ENCODE results near the gene AP1M2.
"Not testable (repeated sequence)": the region's sequence is repeated elsewhere in the genome, so short reads cannot be mapped to it uniquely, and the experiment has no call there.

The AP1M2 gene

GRCh38 chr19:10533646-10534386 lies 53.3 kb downstream of the AP1M2 start:
- peak; percentile 95 for DNase-seq

- DNase-seq, result no peak
Measured at GRCh38 chr19:10532457-10532856, 54.7 kb downstream of the AP1M2 start.

GRCh38 chr19:10526887-10527286 lies 60.2 kb downstream of the AP1M2 start:
- not testable (repeated sequence) for DNase-seq

DNA sequence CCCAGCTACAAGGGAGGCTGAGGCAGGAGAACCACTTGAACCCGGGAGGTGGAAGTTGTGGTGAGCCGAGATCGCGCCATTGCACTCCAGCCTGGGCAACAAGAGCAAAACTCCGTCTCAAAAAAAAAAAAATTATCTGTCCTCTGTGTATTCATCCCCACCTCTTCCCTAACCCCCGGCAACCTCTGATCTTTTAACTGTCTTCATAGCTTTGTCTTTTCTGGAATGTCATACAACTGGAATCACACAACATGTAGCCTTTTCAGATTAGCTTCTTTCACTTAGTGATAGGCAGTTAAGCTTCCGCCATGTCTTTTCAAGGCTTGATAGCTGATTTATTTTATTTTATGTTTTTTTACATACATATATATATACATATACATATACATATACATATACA lies 61.5 kb downstream of the AP1M2 start:
- DNase-seq, result no peak

DNA sequence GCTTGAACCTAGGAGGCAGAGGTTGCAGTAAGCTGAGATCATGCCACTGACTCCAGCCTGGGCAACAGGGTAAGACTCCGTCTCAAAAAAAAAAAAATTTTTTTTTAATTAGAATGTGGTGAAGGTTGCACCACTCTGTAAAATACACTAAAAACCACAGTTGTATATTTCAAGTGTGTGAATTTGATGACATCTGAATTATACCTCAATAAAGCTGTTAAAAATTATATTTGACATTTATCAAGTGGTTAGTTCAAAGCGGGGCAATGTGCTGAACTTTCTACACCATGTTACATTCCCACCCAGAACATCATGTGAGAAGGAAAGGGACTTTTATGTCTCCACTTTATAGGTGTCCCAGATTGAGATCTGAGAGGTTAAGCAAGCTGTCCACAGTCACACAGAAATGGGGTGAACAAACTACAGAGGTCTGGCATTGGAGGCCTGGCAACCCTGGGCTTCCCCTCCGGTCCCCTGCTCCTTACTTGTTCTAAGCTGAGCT lies 63.9 kb downstream of the AP1M2 start:
- no peak for DNase-seq
